ENCODE results near the gene IARS2.

The IARS2 gene

GRCh38 chr1:220164517-220164916 is 70.6 kb downstream of the IARS2 start:
- TF ChIP-seq, protein P1, sequence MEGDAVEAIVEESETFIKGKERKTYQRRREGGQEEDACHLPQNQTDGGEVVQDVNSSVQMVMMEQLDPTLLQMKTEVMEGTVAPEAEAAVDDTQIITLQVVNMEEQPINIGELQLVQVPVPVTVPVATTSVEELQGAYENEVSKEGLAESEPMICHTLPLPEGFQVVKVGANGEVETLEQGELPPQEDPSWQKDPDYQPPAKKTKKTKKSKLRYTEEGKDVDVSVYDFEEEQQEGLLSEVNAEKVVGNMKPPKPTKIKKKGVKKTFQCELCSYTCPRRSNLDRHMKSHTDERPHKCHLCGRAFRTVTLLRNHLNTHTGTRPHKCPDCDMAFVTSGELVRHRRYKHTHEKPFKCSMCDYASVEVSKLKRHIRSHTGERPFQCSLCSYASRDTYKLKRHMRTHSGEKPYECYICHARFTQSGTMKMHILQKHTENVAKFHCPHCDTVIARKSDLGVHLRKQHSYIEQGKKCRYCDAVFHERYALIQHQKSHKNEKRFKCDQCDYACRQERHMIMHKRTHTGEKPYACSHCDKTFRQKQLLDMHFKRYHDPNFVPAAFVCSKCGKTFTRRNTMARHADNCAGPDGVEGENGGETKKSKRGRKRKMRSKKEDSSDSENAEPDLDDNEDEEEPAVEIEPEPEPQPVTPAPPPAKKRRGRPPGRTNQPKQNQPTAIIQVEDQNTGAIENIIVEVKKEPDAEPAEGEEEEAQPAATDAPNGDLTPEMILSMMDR (IDR thresholded peaks at IDR 0.05), result no peak

DNA sequence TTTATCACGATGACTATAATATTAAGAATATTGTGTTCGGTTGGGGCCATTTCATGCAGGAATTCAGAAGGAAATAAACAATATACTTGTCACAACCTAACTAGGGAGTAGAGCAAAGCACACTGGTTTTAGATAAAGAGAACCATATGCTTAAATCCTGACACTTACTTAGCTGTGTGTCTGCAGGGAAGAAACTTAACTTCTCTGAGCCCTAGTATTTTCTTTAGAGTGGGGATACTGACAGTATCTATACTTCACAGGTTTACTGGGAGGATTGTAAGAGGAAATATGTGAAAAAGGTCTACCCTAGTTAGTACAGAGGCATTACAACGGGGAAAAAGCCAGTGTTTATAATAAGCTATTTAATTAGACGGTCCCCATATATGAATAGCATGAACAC is 72.9 kb downstream of the IARS2 start:
- TF ChIP-seq, protein P1 (IDR thresholded peaks at IDR 0.05), result no peak

- TF ChIP-seq, protein P1 (IDR thresholded peaks at IDR 0.05), result no peak
Observed at GRCh38 chr1:220170836-220171526, 77.0 kb downstream of the IARS2 start.

DNA sequence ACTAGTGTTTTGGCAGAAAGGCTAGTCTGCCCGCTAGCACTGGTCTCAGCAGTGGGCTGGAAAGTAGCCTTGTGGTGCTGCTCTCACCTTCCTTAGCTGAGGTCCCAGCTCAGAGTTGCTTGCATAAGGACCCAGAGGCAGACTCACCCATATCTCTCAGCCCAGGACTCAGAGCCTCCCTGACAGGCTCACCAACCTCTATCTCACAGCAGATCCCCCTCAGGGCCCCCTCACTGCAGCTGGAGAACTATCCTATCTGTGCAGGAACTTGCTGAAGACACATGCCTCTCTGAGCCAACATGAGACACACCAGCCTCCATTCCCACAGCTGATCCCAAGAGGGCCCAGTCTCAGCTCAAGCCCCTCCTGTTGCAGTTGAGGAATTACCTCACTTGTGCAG is 82.6 kb downstream of the IARS2 start:
- TF ChIP-seq, protein P1 (IDR thresholded peaks at IDR 0.05), result no peak

- TF ChIP-seq, protein P1 (IDR thresholded peaks at IDR 0.05), result no peak
Observed at GRCh38 chr1:220182111-220182510, 88.2 kb downstream of the IARS2 start.

DNA sequence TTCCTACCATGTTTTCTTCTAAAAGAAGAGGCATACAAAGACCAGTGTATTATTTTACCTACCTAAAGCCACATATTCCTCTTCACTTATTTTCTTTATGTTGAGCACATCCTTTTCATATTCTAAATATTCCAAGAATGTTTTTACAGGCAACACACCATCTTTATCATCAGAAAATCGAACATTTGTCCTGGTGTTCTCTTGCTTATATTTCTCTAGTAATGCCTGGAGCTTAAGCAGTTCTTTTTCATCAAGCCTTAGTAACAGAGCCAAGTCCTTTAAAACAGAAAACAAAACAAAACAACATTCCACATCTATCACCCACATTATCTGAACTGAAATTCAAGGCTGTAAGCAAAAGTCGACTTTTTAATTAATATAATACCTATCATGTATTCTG is 88.7 kb downstream of the IARS2 start:
- TF ChIP-seq, protein P1 (IDR thresholded peaks at IDR 0.05), result no peak

- TF ChIP-seq, protein P1 (IDR thresholded peaks at IDR 0.05), result no peak
Observed at GRCh38 chr1:220184506-220184905, 90.6 kb downstream of the IARS2 start.

- TF ChIP-seq, protein P1 (IDR thresholded peaks at IDR 0.05), result no peak
Observed at GRCh38 chr1:220186752-220187151, 92.8 kb downstream of the IARS2 start.

Measured in LNCAP (cell line).